RWPE1 (cell line): Measurements from ENCODE around the gene ANKRD22.

Source experiments
- CTCF ChIA-PET: fragments of 350-600 bp; sonication (Branson Sonifier 250); formaldehyde crosslinking; extraction: SDS; loops from one replicate; lab custom pipeline; 2021; lab: Yijun Ruan, JAX
- POLR2A ChIA-PET: fragments of 400-600 bp; formaldehyde crosslinking; extraction: SDS; loops from one replicate; lab custom pipeline; 2020; ENCODE audit warnings: antibody characterized with exemption; ENCODE audit not compliant: low non-redundant PET; lab: Yijun Ruan, JAX
- DNase-seq: peaks from one replicate; pipeline ENCODE4 v3.0.0; 2012; ENCODE audit warnings: low spot score
- H3K27ac ChIP-seq: fragments of 450-650 bp; 2 replicates; pipeline ENCODE4 v1.5.1; 2017
- TF ChIP-seq, protein P1 (sequence below): fragments of 450-650 bp; conservative IDR thresholded peaks from 2 replicates; pipeline ENCODE4 v1.5.1; 2017; ENCODE audit warnings: low read depth, mild to moderate bottlenecking

Gene ANKRD22

DNA sequence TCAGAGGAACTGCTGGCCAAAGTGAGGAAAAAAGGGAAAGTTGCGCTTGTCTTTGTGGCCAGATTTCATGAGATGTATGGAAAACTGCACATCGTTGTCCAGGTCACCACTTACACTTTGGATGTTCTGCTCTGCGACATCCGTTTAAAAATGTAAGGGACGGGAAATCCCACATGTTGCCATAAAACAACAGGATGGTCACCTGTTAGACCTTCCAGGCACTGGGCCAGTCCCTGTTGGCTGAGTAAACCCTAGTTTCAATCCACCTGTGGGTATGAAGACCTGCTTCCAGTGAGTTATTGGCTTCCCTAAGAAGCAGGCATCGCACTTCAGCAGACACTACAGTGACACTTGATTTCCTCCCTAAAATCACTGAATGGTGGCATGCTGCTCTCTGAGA, 25.7 kb upstream of the ANKRD22 start:
- DNase-seq: no peak
- ChIA-PET POLR2A (no interaction called here), CTCF (interaction anchor here (1.0 kb wide), 1 partner anchor 56 kb away, joined by 4 read pairs; no protein-coding TSS in a partner anchor)
- TF ChIP-seq, protein P1, sequence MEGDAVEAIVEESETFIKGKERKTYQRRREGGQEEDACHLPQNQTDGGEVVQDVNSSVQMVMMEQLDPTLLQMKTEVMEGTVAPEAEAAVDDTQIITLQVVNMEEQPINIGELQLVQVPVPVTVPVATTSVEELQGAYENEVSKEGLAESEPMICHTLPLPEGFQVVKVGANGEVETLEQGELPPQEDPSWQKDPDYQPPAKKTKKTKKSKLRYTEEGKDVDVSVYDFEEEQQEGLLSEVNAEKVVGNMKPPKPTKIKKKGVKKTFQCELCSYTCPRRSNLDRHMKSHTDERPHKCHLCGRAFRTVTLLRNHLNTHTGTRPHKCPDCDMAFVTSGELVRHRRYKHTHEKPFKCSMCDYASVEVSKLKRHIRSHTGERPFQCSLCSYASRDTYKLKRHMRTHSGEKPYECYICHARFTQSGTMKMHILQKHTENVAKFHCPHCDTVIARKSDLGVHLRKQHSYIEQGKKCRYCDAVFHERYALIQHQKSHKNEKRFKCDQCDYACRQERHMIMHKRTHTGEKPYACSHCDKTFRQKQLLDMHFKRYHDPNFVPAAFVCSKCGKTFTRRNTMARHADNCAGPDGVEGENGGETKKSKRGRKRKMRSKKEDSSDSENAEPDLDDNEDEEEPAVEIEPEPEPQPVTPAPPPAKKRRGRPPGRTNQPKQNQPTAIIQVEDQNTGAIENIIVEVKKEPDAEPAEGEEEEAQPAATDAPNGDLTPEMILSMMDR: no peak
- no peak overlapping the region for H3K27ac ChIP-seq

DNA sequence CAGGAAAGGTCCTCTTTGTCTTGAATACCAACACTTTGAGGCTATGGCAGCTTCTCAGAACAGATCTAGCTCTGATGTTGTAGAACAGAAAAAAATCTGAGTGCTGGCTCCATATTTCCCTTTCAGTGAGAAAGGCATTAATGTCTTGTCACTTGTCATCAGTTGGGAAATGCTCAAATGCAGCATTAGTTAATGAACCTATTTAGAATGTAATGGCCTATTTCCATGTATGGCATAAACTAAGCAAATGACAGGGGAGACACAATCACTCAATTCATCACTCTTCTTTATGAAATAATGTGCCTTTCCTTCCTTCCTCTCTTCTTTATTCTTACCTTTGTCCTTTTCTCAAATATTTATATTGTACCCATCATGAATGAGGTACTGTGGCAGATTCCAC, 23.4 kb upstream of the ANKRD22 start:
- TF ChIP-seq, protein P1: no peak
- CTCF ChIA-PET: no interaction called here
- no peak overlapping the region for H3K27ac ChIP-seq
- no peak for DNase-seq
- POLR2A ChIA-PET: no interaction called here

DNA sequence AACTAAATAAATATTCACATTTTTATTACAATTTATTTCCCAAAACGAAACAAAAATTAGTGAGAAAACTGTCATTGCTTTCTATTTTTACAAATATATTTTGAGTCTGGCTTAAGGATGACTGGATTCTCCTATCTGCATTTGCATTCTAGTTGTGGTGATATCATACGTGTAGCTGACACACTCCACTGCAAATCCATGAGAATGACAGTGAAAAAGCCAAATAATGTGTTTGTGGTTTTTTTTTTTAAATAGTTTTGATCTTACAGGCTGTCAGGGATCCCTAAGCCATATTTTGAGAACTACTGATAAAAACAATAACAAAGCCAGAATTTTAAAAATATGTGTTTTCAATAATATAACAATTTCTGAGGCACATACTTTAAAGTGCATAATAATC, 22.6 kb upstream of the ANKRD22 start:
- ChIA-PET CTCF (interaction anchor here (0.8 kb wide), 1 partner anchor 68 kb away, joined by 3 read pairs; no protein-coding TSS in a partner anchor), POLR2A (no interaction called here)
- no peak overlapping the region for H3K27ac ChIP-seq
- TF ChIP-seq, protein P1: no peak
- no peak for DNase-seq

DNA sequence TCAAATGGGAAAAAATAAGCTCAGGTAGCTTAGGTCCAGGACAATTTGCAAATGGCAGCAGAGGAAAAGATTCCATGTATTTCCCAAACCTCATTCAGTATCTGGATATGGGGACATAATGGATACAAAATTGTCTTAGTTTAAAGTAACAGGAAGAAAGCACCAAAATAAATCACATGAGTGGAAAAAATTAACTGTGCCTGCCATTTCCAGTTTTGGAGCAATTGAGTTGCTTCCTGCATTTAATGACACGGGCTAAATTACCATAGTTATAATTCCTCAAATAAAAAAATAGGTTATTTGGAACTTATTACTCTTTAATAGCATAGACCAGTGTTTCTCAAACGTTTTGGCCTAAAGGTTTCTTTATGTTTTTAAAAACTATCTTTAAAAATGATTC, 22.1 kb upstream of the ANKRD22 start:
- ChIA-PET CTCF (no interaction called here), POLR2A (no interaction called here)
- DNase-seq: no peak
- TF ChIP-seq, protein P1: no peak
- H3K27ac ChIP-seq: no peak overlapping the region

DNA sequence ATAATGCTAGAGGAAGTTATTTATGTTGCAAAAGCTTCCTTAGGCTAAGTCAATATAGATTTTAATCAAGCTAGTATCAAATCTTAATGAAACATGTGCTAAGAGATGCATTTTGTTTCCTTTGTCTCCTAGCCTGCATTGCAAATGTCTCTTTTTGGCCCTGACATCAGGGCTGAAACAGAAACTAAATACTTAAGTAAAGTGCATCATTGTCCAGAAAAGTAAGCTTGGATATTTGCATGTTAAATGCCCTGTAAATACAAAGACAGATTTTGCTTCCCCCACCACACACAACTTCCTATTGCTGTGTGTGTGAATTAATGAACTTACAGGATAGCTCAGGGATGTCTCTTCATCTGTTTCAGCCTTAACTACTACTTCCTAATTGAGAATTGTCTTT, 18.4 kb upstream of the ANKRD22 start:
- no peak overlapping the region for H3K27ac ChIP-seq
- CTCF ChIA-PET: interaction anchor here (1.9 kb wide), 1 partner anchor 35 kb away, joined by 11 read pairs; no protein-coding TSS in a partner anchor
- POLR2A ChIA-PET: no interaction called here
- DNase-seq: no peak
- TF ChIP-seq, protein P1: no peak

DNA sequence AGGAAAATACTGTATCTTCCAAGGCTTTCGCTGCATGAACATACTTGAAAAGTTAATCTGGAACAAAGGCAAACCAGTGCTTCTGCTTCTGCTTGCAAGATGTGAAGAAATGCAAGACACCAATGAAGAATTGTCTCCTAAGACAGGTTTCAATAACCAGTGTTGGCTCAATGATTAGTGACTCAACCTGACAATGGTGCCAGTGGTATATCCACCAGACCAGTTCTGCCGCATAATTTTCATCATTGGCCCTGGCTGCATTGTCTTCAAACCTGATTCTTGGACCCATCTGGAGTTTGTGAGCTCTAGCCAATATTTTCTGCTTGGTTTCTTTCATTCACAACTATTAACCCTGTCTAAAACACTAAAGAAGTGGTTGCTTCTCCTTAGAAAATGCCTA, 14.8 kb upstream of the ANKRD22 start:
- ChIA-PET CTCF (interaction anchor here (3.0 kb wide), 1 partner anchor 31 kb away, joined by 27 read pairs; no protein-coding TSS in a partner anchor), POLR2A (no interaction called here)
- TF ChIP-seq, protein P1: no peak
- DNase-seq: no peak
- no peak overlapping the region for H3K27ac ChIP-seq
